NCI-H2107 treated with DMSO at 0.1 percent for 48 hours (cell line): ENCODE results near the gene PTH.

ENCODE experiments used
- DNase-seq: peaks from one replicate; lab custom pipeline; 2025; ENCODE audit not compliant: unreplicated experiment; lab: John Stamatoyannopoulos, UW

Gene PTH

DNA sequence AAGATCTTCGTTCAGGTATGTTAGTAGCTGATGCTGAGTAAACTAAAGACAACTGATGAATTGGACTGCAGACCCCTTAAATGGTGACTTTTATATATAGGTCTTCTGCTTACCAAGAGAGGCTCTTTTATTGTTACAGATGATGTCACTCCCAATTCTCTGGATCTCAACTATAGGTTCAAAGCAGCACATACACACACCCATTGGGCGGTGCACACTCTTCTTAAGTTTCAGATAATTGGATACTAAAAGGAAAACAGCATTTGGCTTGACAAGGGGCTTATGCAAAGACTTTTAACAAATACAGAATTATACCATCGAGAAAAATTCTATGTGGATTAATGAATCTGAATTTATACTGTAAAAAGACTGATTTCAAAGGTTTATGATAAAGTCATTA, at the start of gene PTH:
Gene PTH, minus strand, starts transcription at position 69 of the 400 bp plus-strand sequence. CDS start 3,142 bp downstream, outside the sequence.
- no peak for DNase-seq

DNA sequence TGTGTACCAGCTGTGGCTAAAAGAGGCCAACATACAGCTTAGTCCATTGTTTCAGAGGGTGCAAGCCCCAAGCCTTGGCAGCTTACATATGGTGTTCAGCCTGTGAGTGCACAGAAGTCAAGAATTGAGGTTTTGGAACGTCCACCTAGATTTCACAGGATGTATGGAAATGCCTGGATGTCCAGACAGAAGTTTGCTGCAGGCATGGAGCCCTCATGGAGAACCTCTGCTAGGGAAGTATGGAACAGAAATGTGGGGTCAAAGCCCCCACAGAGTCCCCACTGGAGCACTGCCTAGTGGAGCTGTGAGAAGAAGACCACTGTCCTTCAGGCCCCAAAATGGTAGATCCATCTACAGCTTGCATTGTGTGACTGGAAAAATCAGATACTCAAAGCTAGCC, 42.2 kb upstream of the PTH start:
- no peak for DNase-seq

DNA sequence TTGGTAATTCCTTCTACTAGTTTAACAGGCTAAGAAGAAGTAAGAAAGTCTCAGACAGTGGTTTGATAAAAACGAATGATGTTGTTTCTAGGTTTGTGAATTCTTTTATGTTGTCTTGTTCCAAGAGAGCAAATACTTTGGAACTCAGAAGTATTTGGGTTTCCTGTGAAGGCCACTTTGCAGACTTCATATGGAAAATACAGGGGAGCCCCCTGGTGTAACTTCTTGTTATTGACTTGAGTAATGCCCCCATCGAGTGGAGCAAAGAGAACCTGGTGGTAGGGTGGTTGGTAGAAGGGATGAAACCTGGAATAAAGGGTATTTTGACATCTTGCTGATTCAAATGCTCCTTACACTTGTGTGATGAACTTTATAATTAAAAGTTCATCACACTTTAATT, 40.0 kb upstream of the PTH start:
- DNase-seq: no peak

DNA sequence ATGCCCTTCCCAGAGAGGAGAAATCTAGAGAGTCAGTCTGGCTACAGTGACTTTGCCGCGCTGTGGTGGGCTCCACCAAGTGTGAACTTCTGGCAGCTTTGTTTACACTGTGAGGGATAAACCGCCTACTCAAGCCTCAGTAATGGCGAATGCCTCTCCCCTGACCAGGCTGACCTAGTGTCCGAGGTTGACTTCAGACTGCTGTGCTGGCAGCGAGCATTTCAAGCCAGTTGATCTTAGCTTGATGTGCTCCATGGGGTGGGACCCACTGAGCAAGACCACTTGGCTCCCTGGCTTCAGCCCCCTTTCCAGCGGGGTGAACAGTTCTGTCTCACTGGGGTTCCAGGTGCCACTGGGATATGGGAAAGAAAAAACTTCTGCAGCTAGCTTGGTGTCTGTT, 38.6 kb upstream of the PTH start:
- no peak for DNase-seq

DNA sequence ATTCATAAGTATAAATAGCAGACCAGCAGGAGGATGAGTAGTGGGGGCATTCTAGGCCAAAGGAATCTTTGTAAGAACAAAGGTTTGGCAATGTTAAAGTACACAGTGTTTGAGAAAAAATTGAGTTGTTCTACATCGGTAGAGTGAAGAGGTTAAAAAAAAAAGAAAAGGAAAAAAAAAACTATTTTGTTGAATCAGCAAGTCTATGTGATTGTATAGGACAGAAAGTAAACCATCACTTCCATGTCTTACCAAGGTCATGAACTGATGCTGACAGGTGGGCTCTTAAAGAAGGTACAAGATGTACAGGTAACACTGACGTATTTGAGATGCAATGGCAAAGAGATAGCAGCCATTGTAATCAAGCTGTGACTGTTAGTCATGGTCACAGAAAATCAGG, 29.5 kb upstream of the PTH start:
- DNase-seq: no peak

DNA sequence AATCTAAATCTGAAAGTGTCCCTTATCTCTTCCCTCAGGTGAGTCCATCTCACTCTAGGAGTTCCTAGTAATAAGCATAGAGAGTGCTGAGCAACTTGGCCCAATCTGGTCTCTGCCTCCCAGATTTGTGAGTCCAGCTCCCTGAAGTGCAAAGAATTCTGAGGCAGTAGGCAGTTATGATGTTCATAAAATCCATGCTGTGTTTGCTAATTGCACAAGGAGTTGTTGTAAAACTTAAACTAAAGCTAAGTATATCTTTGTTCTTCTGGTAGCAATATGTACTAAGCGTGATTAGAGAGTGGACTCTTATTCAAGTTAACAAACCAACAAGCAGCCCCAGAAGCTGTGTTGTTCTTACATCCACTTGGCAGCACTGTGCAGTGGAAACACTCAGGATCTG, 7.6 kb upstream of the PTH start:
- DNase-seq: no peak

DNA sequence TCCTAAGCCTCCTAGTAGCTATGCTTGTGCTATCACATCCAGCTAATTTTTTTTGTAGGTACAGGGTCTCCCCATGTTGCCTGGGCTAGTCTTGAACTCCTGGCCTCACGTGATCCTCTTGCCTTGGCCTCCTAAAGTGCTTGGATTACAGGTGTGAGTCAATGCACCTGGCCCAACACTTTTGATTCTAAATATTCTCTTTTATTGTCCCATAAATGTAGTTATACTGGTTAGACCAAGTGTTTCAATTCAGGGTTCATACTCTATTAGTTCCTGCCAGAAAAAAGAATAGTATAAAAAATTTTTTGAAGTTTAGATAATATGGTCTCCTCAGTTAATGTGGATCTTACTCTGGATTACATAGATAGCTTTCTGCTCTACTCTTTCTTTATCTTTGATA, 6.7 kb upstream of the PTH start:
- DNase-seq: no peak

DNA sequence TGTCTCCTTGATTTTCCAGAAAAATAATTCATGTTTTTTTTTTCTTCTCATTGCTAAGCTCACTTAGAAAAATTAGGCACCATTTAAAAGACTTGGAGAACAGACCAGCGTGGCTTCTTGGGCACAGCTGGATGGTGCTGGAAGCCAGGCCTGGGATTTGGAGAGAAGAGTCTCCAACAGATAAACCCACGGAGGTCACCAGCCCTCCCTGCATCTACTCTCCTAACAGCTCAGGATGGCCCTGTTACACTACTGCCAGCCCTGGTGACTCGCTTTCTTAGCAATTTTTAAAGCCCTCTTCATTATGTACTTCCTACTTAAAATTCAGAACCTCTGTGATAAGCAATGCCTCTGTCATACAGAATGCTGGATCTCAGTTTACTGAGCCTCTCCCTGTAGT, 1.7 kb downstream of the PTH start:
- DNase-seq: no peak

DNA sequence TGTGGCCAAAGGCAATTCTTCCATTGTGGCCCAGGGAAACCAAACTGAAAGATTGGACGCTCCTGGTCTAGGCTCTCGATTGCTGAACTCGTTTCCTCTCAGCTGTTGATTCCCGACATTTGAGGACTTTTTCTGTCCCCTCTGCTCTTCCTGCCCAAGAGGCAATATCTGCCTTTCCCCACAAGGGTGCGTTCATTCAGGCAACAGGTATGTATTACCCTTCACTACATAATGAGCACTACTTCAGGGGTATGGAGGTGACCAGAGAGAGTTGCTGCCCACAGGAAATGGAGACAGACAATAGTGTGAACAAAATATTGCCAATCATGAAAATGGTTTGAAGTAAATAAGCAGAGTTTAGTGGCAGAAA, 8.2 kb downstream of the PTH start:
- DNase-seq: no peak

DNA sequence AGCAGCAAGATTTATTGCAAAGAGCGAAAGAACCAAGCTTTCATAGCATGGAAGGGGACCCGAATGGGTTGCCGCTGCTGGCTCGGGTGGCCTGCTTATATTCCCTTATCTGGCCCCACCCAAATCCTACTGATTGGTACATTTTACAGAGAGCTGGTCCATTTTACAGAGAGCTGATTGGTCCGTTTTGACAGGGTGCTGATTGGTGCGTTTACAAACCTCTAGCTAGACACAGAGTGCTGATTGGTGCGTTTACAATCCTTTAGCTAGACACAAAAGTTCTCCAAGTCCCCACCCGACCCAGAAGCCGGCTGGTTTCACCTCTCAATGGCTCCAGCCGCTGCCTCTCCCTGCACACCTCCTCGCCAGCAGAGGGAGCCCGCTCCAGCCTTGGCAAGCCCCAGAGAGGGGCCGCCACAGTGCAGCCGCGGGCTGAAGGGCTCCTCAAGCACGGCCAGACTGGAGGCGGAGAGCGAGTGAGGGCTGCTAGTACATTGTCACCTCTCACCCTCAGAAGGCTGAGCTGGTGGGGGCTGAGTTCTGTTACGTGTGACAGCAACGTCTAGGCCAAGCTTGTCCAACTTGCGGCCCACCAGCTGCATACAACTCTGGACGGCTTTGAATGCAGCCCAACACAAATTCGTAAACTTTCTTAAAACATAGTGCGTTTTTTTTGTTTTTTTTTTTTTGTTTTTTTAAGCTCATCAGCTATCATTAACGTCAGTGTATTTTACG, 8.7 kb downstream of the PTH start:
- DNase-seq: no peak

DNA sequence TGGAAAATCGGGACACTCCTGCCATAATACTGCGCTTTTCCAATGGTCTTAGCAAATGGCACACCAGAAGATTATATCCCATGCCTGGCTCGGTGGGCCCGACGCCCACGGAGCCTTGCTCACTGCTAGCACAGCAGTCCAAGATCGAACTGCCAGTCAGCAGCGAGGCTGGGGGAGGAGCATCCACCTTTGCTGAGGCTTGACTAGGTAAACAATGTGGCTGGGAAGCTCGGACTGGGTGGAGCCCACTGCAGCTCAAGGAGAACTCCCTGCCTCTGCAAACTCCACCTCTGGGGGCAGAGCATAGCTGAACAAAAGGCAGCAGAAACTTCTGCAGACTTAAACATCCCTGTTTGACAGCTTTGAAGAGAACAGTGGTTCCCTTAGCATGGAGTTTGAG, 15.6 kb downstream of the PTH start:
- DNase-seq: no peak

DNA sequence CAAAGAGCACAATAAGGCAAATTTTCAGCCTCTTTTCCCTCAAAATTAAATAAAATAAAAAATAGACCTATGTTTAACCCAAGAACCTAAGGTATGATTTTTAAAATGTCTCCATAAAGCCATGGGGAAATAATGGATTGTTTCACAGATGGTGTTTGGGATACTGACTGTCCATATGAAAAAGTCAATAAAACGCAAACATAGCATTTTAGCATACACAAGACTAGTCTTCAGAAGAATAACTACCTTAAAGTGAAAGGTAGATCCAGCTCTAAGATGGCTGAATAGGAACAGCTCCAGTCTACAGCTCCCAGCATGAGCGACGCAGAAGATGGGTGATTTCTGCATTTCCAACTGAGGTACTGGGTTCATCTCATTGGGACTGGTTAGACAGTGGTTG, 16.1 kb downstream of the PTH start:
- no peak for DNase-seq

DNA sequence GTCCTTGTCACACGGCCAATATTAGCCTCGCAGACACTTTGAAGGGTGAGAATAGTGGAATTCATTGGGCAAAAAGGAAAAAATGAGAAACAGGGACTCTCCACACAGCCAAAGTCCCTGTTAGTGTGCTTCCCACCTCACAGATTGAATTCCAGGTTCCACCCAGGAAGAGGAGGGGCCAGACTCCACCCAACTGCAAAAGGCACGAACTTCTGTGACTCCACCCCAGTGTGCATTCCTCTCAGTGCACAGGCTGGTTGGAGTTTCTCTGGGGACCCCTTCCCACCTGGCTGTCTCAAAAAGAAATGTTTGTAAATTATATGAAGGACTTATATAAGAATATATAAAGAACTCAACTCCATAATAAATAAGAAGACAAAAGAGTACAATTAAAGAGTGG, 20.7 kb downstream of the PTH start:
- DNase-seq: no peak

DNA sequence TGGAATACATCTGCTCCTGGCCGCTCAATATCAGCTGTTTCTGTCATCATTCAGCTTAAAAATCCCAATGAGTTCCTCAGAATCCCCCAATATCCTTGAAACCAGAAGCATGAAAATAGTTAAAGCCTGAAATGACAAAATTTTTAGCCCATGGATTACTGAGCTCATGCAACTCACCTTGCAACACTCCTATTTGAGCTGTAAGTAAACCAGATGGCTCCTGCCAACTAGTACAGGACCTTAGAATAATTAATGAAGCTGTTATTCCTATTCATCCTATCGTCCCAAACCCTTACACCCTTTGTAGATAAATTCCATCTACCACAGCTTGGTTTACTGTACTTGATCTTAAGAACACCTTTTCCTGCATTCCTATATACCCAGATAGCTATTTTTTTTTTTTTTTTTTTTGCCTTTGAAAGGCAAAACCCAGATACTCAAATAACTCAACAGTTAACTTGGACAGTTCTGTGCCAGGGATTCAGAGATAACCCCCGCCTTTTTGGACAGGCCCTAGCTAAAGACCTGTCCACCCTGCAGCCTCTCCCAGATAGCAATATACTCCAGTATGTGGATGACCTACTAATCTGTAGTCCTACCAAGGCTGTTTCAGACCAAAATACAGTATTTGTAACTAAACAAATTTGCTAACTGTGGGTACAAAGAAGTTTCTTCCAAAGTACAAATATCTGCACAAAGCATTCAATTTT, 22.6 kb downstream of the PTH start:
- DNase-seq: no peak

DNA sequence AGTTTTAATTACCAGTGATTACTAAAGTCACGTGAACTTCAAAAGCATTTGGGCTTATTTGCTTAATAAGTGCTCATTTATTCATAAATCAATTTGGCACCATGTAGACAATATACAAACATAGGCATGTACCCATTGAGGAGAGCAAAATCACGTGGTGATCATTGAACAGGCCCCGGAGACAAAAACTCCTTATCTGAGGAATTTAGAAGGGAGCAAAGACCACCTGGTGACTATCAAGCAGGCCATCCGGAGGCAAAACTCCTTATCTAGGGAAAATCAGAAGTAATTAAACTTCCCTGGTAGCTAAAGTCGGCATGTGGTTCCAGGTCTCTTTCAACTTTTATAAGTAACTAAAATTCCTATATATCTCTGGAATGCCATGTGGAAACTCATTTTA, 27.0 kb downstream of the PTH start:
- no peak for DNase-seq

DNA sequence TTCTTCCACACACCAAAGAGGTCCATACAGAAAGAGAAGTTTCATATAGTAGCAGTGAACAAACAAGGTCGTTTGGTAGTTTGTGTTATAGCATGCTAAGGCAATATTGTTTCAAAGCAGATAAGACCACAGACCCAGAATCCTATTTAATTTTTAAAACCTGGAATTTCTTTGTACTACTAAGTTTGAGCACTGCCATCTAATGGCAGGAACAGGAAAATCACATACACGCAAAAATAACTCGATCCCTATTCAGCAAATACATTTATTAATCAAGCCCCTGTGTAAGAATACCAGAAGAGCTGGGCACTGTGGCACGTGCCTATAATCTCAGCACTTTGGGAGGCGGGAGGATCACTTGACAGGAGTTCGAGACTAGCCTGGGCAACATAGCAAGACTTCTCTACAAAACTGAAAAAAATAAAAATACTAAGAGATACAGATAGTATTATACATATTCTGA, 29.9 kb downstream of the PTH start:
- DNase-seq: peak; percentile 37

DNA sequence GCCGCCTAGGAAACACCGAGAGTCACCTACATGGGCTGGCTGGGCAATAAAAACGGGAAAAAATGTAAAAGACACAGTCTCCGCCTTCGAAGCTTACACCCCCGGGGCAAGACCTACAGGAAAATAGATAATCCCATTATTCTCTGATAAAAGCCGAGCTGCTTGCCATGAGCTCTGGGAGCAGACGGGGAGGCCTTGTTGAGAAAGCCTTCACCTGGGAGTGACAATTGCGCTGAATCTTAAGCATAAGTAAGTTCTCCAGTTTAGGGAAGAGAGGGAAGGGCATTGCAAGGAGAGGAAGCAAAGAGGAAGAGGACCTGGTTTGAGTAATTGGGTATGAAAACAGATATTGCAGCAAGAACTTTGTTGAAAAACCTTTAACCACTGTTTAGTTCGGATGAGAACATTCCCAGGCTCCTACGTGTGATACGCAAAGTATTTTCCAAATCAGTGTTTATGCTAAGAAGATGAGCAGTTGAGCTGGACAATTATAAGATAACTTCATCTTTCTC, 32.0 kb downstream of the PTH start:
- no peak for DNase-seq

DNA sequence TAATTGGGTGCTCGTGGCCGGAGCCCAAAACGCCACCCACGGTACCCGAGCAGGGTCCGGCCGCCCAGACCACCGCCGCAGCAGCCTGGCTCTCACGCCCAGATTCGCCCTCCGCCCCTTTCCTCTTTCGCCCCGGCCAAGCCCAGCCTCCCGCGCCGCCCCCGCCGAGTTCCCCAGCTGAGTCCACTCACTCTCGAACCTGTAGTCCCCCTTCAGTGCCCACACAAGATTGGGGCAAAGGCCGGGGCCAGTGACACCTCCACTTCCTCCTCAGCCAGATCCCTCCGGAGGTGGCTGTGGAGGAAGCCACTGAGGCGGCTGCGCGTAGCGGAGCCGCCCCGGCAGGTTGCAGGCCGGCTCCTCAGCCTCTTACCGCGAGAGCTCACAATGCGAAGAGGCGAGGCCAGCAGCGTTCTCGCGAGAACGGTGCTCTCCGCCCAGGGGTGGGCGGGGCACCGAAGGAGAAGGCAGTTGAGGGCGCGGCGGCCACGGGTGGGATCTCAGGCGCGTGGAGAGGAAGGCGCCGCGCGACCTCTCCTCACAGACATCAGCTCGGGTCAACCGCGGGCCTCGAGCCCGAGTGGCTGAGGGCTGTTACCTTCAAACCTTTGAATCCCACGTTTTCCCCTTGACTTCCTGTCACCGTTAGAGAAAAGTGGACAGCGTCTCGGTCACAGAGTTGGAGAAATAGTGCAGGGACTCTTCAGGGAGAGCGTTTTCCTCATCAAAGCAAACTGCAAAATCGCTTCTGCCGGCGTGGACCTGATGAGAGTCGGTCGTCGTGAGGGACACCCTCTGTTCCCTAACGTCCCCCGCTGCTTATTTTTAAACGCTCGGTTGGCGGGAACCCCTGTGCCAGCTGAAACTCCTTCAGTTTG, 32.7 kb downstream of the PTH start, which contains the start of gene BTBD10:
Gene BTBD10, minus strand, starts transcription at position 322 of the 878 bp plus-strand sequence. CDS start 18,098 bp downstream, outside the sequence.
- DNase-seq: peak; percentile 62

DNA sequence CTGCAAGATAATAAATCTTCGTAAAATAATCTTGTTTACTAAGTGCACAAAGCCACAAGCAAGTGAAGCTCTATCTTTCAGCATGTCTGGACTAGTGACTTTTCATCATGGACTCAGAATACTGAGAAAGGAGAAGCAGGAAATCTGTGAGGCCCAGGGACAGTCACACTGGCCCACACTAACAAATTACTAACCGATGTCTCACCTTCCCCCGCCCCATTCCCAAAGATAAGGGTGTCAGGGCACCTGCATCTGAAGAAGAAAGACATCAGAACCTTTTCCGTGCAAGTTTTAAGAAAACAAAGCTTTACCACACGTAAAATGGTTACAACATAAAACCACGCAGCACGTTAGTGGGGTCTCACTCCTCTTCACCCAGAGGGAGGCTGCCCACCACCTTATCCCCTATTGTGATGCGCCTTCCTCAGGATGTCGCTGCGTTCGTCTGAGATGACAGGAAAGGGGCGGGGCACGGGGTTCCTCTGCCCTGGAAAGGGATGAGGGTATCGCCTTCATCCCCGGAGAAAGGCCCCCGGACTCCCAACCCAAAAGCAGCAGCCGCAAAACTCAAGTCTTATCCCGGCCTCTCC, 33.4 kb downstream of the PTH start:
- DNase-seq: peak; percentile 6

DNA sequence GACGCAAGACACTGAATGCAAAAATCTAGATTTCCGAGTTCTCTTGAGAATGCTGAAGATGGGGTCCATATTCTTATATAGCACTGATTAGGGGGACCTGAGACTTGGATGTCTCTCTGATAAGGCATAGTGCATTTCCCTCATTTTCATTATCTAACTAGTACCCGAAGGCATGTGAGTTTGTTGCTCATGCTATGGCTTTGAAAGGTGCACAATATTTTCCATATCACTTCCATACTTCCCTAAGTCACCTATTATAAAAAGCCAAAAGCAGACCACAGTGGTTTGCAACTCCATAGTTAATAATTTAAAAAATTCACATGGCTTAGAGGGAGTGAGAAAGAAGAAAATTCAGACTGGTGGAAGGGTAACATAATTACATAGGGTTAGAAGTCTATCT, 34.5 kb downstream of the PTH start:
- DNase-seq: no peak

DNA sequence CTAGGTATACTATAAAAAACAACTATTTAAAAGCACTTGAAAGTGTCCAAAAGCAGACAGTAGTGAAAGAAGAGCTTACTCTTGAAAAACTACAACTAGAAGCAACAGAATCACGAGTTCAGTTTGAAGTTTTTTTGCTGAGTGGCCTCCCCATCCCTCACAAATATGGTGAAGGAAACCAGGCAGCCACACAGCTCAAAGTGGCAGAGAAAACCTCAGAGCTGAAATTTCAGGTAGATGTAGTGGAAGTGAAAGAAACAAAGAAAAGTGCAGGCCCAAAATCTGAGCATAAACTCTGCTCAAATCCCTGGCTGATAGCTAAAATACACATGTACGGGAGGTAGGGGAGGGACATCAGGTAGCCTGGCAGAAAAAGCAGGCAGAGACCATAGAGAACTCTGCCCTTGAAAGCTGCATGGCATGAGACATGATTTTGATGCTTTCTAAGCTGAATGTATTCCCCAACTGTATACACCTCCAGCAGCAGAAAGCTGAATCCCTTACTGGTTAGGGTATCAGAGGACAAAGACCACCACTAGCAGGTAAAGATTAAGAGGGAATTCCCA, 44.9 kb downstream of the PTH start:
- DNase-seq: no peak
